GM19455 (cell line): Measurements from ENCODE around the gene CES3.

Experiments used
- ATAC-seq: cut with Tn5 transposase; IDR thresholded peaks from one replicate; pipeline ENCODE4 v1.9.1; 2021; ENCODE audit not compliant: unreplicated experiment

The CES3 gene

DNA sequence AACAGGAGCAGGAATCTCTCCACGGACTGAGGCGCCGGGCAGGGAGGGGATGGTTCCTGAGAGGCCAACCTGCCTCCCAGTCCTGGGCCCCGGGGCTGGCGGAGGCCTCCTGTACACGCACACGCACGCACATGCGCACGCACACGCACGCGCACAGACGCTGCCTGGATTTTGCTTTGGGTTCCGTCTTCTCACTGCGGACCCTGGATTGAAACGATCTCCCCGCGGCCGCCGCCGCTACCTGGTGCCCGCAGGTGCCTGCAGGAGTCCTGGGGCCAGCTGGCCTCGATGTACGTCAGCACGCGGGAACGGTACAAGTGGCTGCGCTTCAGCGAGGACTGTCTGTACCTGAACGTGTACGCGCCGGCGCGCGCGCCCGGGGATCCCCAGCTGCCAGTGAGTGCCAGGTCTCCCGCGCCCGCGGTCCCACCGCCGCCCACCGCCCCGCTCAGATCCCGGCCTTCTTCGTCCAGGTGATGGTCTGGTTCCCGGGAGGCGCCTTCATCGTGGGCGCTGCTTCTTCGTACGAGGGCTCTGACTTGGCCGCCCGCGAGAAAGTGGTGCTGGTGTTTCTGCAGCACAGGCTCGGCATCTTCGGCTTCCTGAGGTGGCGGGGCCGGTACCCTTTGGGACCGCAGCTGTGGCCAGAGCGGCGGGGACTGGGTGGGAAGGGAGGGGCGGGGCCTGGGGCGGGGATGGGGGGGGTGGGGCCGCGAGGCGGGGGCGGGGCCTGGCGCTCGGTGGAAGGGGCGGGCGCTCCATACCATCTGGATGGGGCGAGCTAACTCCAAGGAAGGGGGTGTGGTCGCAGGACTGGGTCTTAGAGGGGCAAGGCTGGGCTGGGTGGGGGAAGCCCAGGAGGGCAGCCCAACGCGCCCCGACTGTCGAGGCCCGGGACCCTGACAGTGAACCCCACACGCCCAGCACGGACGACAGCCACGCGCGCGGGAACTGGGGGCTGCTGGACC lies 39.6 kb downstream of the CES3 start:
- no peak for ATAC-seq

- ATAC-seq = no peak
These were observed 40.7 kb downstream of the CES3 start for GRCh38 chr16:67001726-67002125.

- no peak for ATAC-seq
These were observed 46.0 kb downstream of the CES3 start for GRCh38 chr16:67006930-67007658.

GRCh38 chr16:67009158-67009557 lies 48.1 kb downstream of the CES3 start:
- ATAC-seq = no peak

DNA sequence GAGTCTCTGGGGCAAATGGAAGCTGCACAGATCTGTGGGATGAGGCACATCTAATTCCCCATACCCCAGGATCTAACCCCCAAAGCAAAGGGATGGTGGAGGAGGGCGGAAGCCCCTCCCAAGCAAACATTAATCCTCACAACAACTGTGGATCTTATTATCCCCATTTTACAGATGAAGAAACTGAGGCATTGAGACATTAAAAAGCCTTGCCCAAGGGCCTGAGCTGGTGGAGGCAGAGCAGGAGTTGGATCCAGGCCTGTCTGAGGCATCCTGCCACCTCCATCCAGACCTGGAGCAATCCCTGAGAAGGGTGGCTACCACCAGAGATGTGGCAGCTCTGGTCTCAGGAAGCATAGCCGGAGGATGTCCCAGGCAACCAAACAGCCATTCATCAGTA lies 50.2 kb downstream of the CES3 start:
- no peak for ATAC-seq

- ATAC-seq = no peak
These were observed 52.3 kb downstream of the CES3 start for GRCh38 chr16:67013233-67013822.

GRCh38 chr16:67013823-67014633 lies 53.0 kb downstream of the CES3 start:
- ATAC-seq = no peak

DNA sequence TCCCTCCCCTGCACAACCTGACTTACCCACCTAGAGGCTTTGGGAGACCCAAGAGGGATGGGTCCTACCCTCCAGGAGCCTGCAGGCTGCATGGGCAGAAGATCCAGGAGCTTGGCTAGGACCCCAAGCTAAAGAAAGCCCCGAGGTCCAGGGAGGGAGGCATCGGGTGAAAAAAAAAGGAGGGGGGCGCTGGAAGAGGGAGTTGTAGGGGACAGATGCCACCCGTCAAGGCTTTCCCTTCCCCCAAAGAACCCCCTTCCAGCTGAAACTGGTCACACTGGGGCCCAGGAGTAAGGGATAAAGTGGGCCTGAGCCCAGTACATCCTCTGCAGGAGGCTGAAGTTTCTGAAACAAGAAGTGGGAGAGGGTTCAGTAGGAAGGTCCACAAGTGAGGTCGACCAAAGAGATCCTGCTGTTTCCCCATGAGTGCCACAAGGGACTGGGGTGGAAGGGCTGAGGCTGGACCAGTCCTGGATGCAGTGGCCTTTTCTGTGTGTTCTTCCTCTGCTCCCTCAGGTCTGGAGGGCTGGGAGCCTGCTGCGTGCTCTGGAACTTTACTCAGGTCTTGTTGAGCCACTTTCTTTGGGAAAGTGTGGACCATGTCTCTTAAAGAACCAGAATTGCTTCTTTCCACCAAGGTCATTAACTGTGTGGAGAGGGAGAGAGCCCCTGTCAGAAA lies 53.7 kb downstream of the CES3 start:
- ATAC-seq = no peak

DNA sequence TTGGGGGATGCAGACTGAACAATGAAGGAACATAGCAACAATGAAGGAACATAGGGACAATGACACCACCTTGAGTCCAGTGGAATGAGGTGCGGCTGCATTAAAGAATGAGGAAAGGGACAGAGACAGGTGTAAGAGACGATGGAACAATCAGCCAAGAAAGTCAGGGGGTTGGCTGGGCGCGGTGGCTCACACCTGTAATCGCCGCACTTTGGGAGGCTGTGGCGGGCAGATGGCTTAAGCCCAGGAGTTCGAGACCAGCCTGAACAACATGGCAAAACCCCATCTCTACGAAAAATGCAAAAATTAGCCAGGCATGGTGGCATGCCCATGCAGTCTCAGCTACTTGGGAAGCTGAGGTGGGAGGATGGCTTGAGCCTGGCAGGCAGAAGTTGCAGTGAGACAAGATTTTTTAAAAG lies 54.3 kb downstream of the CES3 start:
- no peak for ATAC-seq

DNA sequence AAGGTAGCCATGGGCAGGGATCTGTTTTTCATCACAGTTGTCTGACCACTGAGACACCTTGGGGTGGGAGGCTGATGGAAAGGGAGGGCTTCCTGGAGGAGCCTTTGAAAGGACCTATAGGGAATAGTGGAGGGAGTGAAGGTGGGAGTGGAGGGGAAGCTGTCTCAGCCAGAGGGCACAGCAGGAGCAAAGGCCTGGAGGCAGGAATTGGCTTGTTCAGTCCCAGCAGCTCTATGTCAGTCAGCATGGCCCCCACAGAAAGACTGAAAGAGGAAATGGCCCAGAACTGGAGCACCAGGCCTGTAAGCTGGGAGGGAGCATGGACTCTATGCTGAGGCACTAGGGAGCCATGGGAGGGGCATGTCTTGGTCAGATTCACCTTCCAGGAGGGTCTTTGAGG lies 55.1 kb downstream of the CES3 start:
- no peak for ATAC-seq

DNA sequence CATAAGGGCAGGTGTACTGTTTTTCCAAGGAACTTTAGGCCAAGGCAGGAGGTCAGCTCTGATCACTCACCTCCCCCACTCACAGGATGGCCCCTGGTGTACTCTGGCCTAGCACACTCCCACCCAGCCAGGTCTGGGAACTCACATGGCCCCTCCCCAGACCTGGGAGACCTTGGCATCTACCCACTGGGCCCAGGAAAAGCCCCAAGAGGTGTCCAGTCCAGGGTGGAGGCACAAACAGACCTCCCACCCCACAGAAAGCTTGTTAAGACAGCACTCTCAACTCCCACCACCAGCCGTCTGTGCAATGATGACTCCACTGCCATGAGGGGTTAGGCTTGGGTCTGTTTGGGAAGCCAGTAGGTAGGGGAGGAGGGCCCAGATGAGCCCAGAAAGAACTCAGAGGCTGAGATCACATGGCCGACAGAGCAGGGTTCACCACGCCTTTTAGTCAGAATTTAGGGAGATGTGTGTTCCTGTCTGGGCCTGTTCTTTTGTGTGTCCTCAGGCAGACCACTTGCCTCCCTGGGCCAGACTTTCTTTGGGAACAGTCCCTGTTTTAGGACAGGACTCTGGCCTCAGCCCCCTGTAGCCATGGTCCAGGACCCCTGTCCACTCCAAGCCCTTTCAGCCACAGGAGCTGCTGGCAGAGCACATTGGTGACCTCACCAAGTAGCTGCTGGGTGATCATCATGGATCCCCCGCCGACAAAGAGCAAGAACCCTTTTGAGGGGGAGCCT lies 55.8 kb downstream of the CES3 start:
- ATAC-seq = no peak

GRCh38 chr16:67017421-67017750 lies 56.3 kb downstream of the CES3 start:
- ATAC-seq = no peak

GRCh38 chr16:67017810-67018488 lies 56.9 kb downstream of the CES3 start:
- peak; percentile 82 for ATAC-seq

GRCh38 chr16:67019171-67019570 lies 58.1 kb downstream of the CES3 start:
- ATAC-seq = no peak

GRCh38 chr16:67021321-67021720 lies 60.3 kb downstream of the CES3 start:
- ATAC-seq = no peak

- ATAC-seq = no peak
These were observed 61.6 kb downstream of the CES3 start for GRCh38 chr16:67022531-67023214.

GRCh38 chr16:67023689-67024088 lies 62.6 kb downstream of the CES3 start:
- ATAC-seq = no peak
